GM12878 (cell line): ENCODE measurements around the gene NFIL3. TPM values are rescaled to one million over a fixed set of nuclear protein-coding genes. Genes with fewer than 3 reads are reported as not detected.

ENCODE experiments used
- ATAC-seq: fragments of 200-7000 bp; cut with Tn5 transposase; 3 replicates; pipeline ENCODE4 v1.9.1; 2020; ENCODE audit warnings: mild to moderate bottlenecking, moderate library complexity
- BruUV-seq: library from RNA; stranded (reverse); fragments of 400-500 nt; replicated peaks from 2 replicates; lab custom pipeline; 2021; lab: Mats Ljungman, UMichigan
- CTCF ChIA-PET: fragments of 300-600 bp; sonication (Branson Sonifier 250); formaldehyde crosslinking; extraction: SDS; loops from one replicate; lab custom pipeline; 2021; ENCODE audit warnings: inconsistent platforms; lab: Yijun Ruan, JAX
- POLR2A ChIA-PET: fragments of 350-600 bp; formaldehyde crosslinking; extraction: SDS; loops from one replicate; lab custom pipeline; 2021; ENCODE audit warnings: inconsistent platforms; lab: Charles Lee
- RAD21 ChIA-PET: fragments of 300-600 bp; sonication (Branson Sonifier 250); formaldehyde crosslinking; loops from one replicate; lab custom pipeline; 2023; ENCODE audit warnings: antibody characterized with exemption; ENCODE audit not compliant: unreplicated experiment; lab: Charles Lee
- SMC1A ChIA-PET: fragments of 300-600 bp; sonication (Branson Sonifier 250); formaldehyde crosslinking; loops from one replicate; lab custom pipeline; 2023; ENCODE audit not compliant: unreplicated experiment, uncharacterized antibody; lab: Charles Lee
- DNase-seq: peaks from one replicate; pipeline ENCODE4 v3.0.0-alpha.2; 2011; ENCODE audit warnings: low read depth, low spot score
- FAIRE-seq: peaks from 3 replicates; lab custom pipeline; 2011; peaks lifted over from hg19 to GRCh38; lab: Jason Lieb, UNC
- H2AFZ ChIP-seq: 2 replicates; pipeline ENCODE4 v1.6.0; 2011; ENCODE audit warnings: low read depth, low read length, control low read depth; ENCODE audit not compliant: control insufficient read depth
- H3K27ac ChIP-seq: 2 replicates; pipeline ENCODE4 v1.5.1; 2011; ENCODE audit warnings: control low read depth; ENCODE audit not compliant: control insufficient read depth, insufficient read depth
- H3K27me3 ChIP-seq, 2 experiments: replicated peaks in 1 of 2; 2 replicates each; pipeline versions ENCODE4 v1.6.0 to v1.6.1; 2011; ENCODE audit warnings: low read length in 1 of 2; ENCODE audit not compliant: control insufficient read depth in 2 of 2, insufficient read depth in 2 of 2
- H3K36me3 ChIP-seq, 2 experiments: 2 replicates each; pipeline ENCODE4 v1.5.1; 2011; ENCODE audit warnings: low read length in 1 of 2; ENCODE audit not compliant: control insufficient read depth in 2 of 2, insufficient read depth in 2 of 2
- H3K4me1 ChIP-seq: 2 replicates; pipeline ENCODE4 v1.6.1; 2011; ENCODE audit warnings: mild to moderate bottlenecking, low read length, moderate library complexity, mixed read lengths; ENCODE audit not compliant: control insufficient read depth, insufficient read depth
- H3K4me2 ChIP-seq: 2 replicates; pipeline ENCODE4 v1.6.0; 2011; ENCODE audit warnings: control low read depth; ENCODE audit not compliant: control insufficient read depth, insufficient read depth
- H3K4me3 ChIP-seq: fragments of 200-600 bp; sonication (generic); 2 replicates; pipeline ENCODE4 v1.5.1; 2016
- H3K79me2 ChIP-seq: 2 replicates; pipeline ENCODE4 v1.6.0; 2011; ENCODE audit warnings: low read length; ENCODE audit not compliant: control insufficient read depth, insufficient read depth
- H3K9ac ChIP-seq: 2 replicates; pipeline ENCODE4 v1.8.0; 2011; ENCODE audit warnings: low read length, control low read depth, mixed read lengths; ENCODE audit not compliant: control insufficient read depth, insufficient read depth
- H3K9me3 ChIP-seq: replicated peaks from 3 replicates; pipeline ENCODE4 v1.5.1; 2011; ENCODE audit warnings: mild to moderate bottlenecking, low read length; ENCODE audit not compliant: control insufficient read depth, insufficient read depth
- H4K20me1 ChIP-seq: 2 replicates; pipeline ENCODE4 v1.6.0; 2011; ENCODE audit not compliant: control insufficient read depth, insufficient read depth
- ASH2L ChIP-seq: fragments of 300-600, 200-600 bp; sonication (generic); IDR thresholded peaks from 2 replicates; pipeline ENCODE4 v1.6.1; 2017; ENCODE audit warnings: low read depth, mild to moderate bottlenecking, borderline replicate concordance
- ATF2 ChIP-seq: IDR thresholded peaks from 2 replicates; pipeline ENCODE4 v1.6.1; 2012; ENCODE audit warnings: low read length, inconsistent platforms
- DPF2 ChIP-seq: fragments of 450-650 bp; IDR thresholded peaks from 2 replicates; pipeline ENCODE4 v1.6.1; 2017; ENCODE audit warnings: mild to moderate bottlenecking
- FOXK2 ChIP-seq: fragments of 450-650 bp; IDR thresholded peaks from 2 replicates; pipeline ENCODE4 v1.6.1; 2017; ENCODE audit warnings: mild to moderate bottlenecking, moderate library complexity
- POLR2AphosphoS2 ChIP-seq: IDR thresholded peaks from 2 replicates; pipeline ENCODE4 v1.6.1; 2011; ENCODE audit warnings: low read depth, mild to moderate bottlenecking, low read length, improper control_type of control experiment, moderate library complexity
- RCOR1 ChIP-seq: conservative IDR thresholded peaks from 2 replicates; pipeline ENCODE4 v1.6.1; 2012; ENCODE audit warnings: low read depth, low read length, improper control_type of control experiment
- SUPT20H ChIP-seq: IDR thresholded peaks from 2 replicates; pipeline ENCODE4 v1.6.1; 2011; ENCODE audit warnings: low read depth, mild to moderate bottlenecking, low read length, moderate library complexity, borderline replicate concordance; ENCODE audit not compliant: control insufficient read depth
- WGBS: methylation state at CpG from one replicate; pipeline ENCODE4 v1.1.6; 2016; ENCODE audit warnings: low lambda C conversion rate; ENCODE audit not compliant: insufficient replicate concordance, insufficient coverage; ENCODE audit errors: missing lambda C conversion rate; 5-methylcytosine and 5-hydroxymethylcytosine counted together
- in situ Hi-C: fragments of 300-500 bp; cut with MboI; formaldehyde crosslinking; loops from 9 replicates; pipeline ENCODE4 v1.14.3; 2018; ENCODE audit warnings: mixed read lengths
- intact Hi-C: fragments of 100-400 bp; cut with micrococcal nuclease; formaldehyde crosslinking; loops from one replicate; pipeline ENCODE4 v1.14.2; 2022; ENCODE audit not compliant: unreplicated experiment
- polyA plus RNA-seq, 11 experiments: library from polyadenylated mRNA; depleted of rRNA in 4 of 11; unstranded in 6 of 11; stranded (reverse) in 5 of 11; fragments of >200 nt; fragmentation: Nextera tagmentation in 4 of 11; fragmentation: Illumina TruSeq in 1 of 11; extraction: Ambion mirVana in 4 of 11; extraction: Trizol in 1 of 11; gene quantifications; 1 replicate in 1 of 11; 2 replicates in 10 of 11; pipeline versions ENCODE4 v1.2.1 to v1.2.3, GENCODE V29; 2011 to 2016; ENCODE audit warnings: inconsistent platforms in 2 of 11, missing spikeins in 2 of 11, low read depth in 1 of 11
- total RNA-seq, 4 experiments: library from RNA; depleted of rRNA in 3 of 4; stranded (reverse); fragments of >200 nt in 3 of 4; fragmentation: Illumina TruSeq in 1 of 4; extraction: Trizol in 1 of 4; gene quantifications; 2 replicates each; pipeline versions ENCODE4 v1.2.1 to v1.2.3, GENCODE V29; 2013 to 2021

NFIL3 gene
- total and polyA plus RNA-seq, 10 of the 15 experiments (the other 5 are each of a cell fraction or from before 2014, with no cell fraction given) = 0.18 to 1.0 (median 0.36) TPM; not detected in 3

GRCh38 chr9:91452844-91453243, 29.2 kb upstream of the NFIL3 start (continued):
- no peak for TF ChIP-seq ATF2
- TF ChIP-seq FOXK2 = no peak
- TF ChIP-seq, all 136 proteins: peak for 0

GRCh38 chr9:91451431-91452270, 28.0 kb upstream of the NFIL3 start:
- POLR2A ChIA-PET = no interaction called here
- FAIRE-seq = no peak
- 50% methylated on average over 2 of the region's 2 CpGs for WGBS
- H3K9ac ChIP-seq = no peak overlapping the region
- no peaks in the 10 kb centered on the region for H4K20me1 ChIP-seq
- H3K27me3 ChIP-seq = no peaks in the 10 kb centered on the region
- no peak overlapping the region for H3K27ac ChIP-seq
- in situ Hi-C loops (no loop called here), intact Hi-C loops (no loop called here)
- H3K4me2 ChIP-seq = no peak overlapping the region
- SMC1A ChIA-PET = no interaction called here
- no peaks in the 10 kb centered on the region for H3K36me3 ChIP-seq
- CTCF ChIA-PET = interaction anchor here (1.1 kb wide), 1 partner anchor 110 kb away, joined by 3 read pairs; no protein-coding TSS in a partner anchor
- no peak for ATAC-seq
- H3K4me3 ChIP-seq = no peak overlapping the region
- H3K79me2 ChIP-seq = no peaks in the 10 kb centered on the region
- no peaks in the 10 kb centered on the region for H3K4me1 ChIP-seq
- RAD21 ChIA-PET = no interaction called here
- H2AFZ ChIP-seq = no peak overlapping the region
- DNase-seq = no peak
- TF ChIP-seq DPF2 = no peak
- TF ChIP-seq POLR2AphosphoS2 = no peak
- no peak for TF ChIP-seq SUPT20H
- TF ChIP-seq RCOR1 = no peak
- no peak for TF ChIP-seq ASH2L
- H3K9me3 ChIP-seq = no peaks in the 10 kb centered on the region
- no TSS peak for BruUV-seq
